ENCODE data around the gene LRP1.

LRP1 gene

GRCh38 chr12:57237596-57237931 lies 109.3 kb downstream of the LRP1 start:
- no peak for TF ChIP-seq FOXP2 (optimal IDR thresholded peaks at IDR 0.05; ENCODE audit: borderline replicate concordance, extremely low read depth, extremely low read length, insufficient read depth)
- TF ChIP-seq POLR2AphosphoS5 (IDR thresholded peaks at IDR 0.05; ENCODE audit: low read depth, low read length), result no peak
- TF ChIP-seq REST (IDR thresholded peaks at IDR 0.05; ENCODE audit: insufficient read depth in 1 of 2, low read depth in 2 of 2, low read length in 2 of 2), result no peak
- no peak for TF ChIP-seq TAF1 (IDR thresholded peaks at IDR 0.05; ENCODE audit: borderline replicate concordance, insufficient read depth, low read length)
- TF ChIP-seq SIN3A (IDR thresholded peaks at IDR 0.05; ENCODE audit: borderline replicate concordance, insufficient read depth, low read length), result no peak

GRCh38 chr12:57237932-57238853 lies 109.9 kb downstream of the LRP1 start:
- no peak for TF ChIP-seq REST (IDR thresholded peaks at IDR 0.05; ENCODE audit: insufficient read depth in 1 of 2, low read depth in 2 of 2, low read length in 2 of 2)

- no peak for TF ChIP-seq TAF1 (IDR thresholded peaks at IDR 0.05; ENCODE audit: borderline replicate concordance, insufficient read depth, low read length)
- peak; percentile 61 for TF ChIP-seq POLR2AphosphoS5 (IDR thresholded peaks at IDR 0.05; ENCODE audit: low read depth, low read length)
Observed at GRCh38 chr12:57238854-57239554, 110.7 kb downstream of the LRP1 start.

GRCh38 chr12:57239587-57240065 lies 111.3 kb downstream of the LRP1 start:
- TF ChIP-seq TAF1 (IDR thresholded peaks at IDR 0.05; ENCODE audit: borderline replicate concordance, insufficient read depth, low read length), result no peak
- TF ChIP-seq FOXP2 (optimal IDR thresholded peaks at IDR 0.05; ENCODE audit: borderline replicate concordance, extremely low read depth, extremely low read length, insufficient read depth), result no peak
- no peak for TF ChIP-seq POLR2AphosphoS5 (IDR thresholded peaks at IDR 0.05; ENCODE audit: low read depth, low read length)
- TF ChIP-seq SIN3A (IDR thresholded peaks at IDR 0.05; ENCODE audit: borderline replicate concordance, insufficient read depth, low read length), result no peak
- no peak for TF ChIP-seq REST (IDR thresholded peaks at IDR 0.05; ENCODE audit: insufficient read depth in 1 of 2, low read depth in 2 of 2, low read length in 2 of 2)

- TF ChIP-seq REST (IDR thresholded peaks at IDR 0.05; ENCODE audit: insufficient read depth in 1 of 2, low read depth in 2 of 2, low read length in 2 of 2) (no peak), FOXP2 (optimal IDR thresholded peaks at IDR 0.05; ENCODE audit: borderline replicate concordance, extremely low read depth, extremely low read length, insufficient read depth) (no peak), SIN3A (IDR thresholded peaks at IDR 0.05; ENCODE audit: borderline replicate concordance, insufficient read depth, low read length) (peak; percentile 44; the same call in 1 of the 2 replicates), TAF1 (IDR thresholded peaks at IDR 0.05; ENCODE audit: borderline replicate concordance, insufficient read depth, low read length) (no peak), POLR2AphosphoS5 (IDR thresholded peaks at IDR 0.05; ENCODE audit: low read depth, low read length) (no peak)
Observed at GRCh38 chr12:57240066-57240921, 112.0 kb downstream of the LRP1 start.

Data from PFSK-1 (cell line).